GM21723 (cell line): ENCODE data around the gene TYRO3.

Experiments
- ATAC-seq: cut with Tn5 transposase; IDR thresholded peaks from one replicate; pipeline ENCODE4 v1.9.1; 2021; ENCODE audit warnings: mild to moderate bottlenecking, moderate library complexity; ENCODE audit not compliant: unreplicated experiment

Gene TYRO3

GRCh38 chr15:41603411-41603935, 44.5 kb downstream of the TYRO3 start:
- ATAC-seq, result no peak

- no peak for ATAC-seq
These were observed 45.2 kb downstream of the TYRO3 start for GRCh38 chr15:41603941-41604911.

- ATAC-seq, result no peak
These were observed 46.6 kb downstream of the TYRO3 start for GRCh38 chr15:41605566-41605965.

- no peak for ATAC-seq
These were observed 48.0 kb downstream of the TYRO3 start for GRCh38 chr15:41606997-41607396.

DNA sequence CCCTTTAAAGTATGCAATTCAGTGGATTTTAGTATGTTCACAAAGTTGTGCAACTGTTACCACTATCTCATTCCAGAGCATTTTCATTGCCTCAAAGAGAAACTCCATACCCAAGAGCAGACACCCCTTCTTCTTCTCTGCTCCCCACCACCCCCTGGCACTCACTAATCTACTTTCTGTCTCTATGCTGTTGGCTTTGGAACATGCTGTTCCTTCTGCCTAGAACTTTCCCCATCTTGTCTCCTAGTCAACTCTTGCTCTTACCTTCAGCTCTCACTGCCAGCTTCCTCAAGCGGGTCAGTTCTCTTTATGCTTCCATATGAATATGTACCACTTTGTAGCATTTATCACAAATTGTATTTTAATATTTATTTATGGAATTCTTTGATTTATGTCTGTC, 50.1 kb downstream of the TYRO3 start:
- no peak for ATAC-seq

- no peak for ATAC-seq
These were observed 51.0 kb downstream of the TYRO3 start for GRCh38 chr15:41610048-41610447.

- ATAC-seq, result no peak
These were observed 61.7 kb downstream of the TYRO3 start for GRCh38 chr15:41620536-41621199.

DNA sequence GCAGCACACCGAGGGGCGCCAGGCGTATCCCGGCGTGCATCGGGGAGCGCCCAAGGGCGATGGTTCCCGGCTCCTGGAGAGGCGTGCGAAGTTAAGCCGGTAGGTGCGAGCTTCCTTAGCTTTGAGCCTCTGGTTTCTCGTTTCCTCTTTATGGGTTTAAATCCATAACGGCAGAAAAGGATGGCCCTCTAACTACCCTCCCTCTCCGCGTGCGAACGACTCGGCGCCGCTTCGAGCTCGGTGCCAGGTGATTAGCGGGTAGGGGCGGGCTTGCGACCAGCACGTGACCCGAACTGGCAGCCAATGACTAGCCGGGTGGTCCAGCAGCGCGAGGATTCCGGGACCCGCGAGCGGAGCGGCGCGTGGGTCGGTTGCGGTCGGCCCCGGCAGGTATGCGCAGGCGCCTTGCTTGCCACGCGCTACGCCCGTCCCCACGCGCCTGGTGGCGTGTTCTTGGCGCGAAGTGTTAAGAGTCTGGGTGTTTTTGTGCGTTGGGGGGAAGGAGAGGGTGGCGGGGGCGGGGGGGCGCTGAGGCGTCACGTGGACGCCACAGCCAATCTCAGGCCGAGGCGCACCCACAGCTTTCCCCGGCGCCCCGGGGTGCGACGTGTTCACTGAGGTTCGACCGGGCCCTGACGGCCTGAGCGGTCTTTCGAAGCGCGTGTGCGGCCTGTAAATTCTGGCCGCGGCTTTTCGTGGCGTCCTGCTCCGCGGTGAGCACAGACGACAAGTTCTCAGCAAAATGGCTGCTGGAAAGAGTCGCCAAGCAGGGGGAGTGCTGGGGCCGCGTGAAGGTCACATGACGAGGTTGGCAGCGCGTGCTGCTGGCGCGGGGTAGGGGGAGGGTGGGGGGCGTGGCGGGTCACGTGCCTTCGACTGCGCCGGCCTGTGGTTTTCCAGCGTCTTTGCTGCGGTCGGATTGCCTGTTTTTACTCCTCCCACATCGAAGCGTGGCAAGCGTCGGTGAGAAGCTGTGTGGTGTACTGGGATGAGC, 62.5 kb downstream of the TYRO3 start:
- no peak for ATAC-seq

DNA sequence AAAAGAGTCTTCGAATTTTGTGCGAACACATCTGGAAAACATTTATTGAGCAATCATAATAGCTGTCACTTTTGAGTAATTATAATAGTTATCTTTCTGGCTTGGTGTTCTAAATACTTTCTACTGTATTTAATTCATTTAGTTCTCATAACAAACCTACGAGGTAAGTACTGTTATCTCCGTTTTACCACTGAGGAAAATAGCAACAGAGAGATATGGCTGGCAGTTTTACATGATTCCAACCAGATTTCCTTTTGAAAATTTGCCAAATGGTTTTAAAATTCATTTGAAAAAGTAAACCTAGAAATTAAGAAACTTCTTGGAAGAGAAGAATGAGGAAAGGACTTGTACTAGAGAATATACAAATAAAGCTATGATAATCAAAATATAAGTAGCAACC, 63.9 kb downstream of the TYRO3 start:
- ATAC-seq, result no peak

DNA sequence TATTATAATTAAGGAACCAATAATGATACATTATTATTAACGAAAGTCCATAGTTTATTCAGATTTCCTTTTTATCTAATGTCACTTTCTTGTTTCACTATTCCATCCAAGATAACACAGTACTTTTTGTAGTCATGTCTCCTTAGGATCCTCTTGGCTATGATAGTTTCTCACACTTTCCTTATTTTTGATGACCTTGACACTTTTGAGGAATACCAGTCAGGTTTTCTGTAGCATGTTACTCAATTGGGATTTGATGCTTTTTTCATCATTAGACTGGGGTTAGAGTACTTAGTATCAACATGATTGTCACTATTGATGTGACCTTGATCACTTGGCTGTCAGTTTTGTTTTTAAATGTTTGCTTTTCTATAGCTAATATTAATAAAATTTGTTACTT, 68.2 kb downstream of the TYRO3 start:
- no peak for ATAC-seq

- no peak for ATAC-seq
These were observed 70.5 kb downstream of the TYRO3 start for GRCh38 chr15:41629463-41629862.

GRCh38 chr15:41629883-41630282, 70.9 kb downstream of the TYRO3 start:
- no peak for ATAC-seq

- ATAC-seq, result no peak
These were observed 71.7 kb downstream of the TYRO3 start for GRCh38 chr15:41630616-41631217.

DNA sequence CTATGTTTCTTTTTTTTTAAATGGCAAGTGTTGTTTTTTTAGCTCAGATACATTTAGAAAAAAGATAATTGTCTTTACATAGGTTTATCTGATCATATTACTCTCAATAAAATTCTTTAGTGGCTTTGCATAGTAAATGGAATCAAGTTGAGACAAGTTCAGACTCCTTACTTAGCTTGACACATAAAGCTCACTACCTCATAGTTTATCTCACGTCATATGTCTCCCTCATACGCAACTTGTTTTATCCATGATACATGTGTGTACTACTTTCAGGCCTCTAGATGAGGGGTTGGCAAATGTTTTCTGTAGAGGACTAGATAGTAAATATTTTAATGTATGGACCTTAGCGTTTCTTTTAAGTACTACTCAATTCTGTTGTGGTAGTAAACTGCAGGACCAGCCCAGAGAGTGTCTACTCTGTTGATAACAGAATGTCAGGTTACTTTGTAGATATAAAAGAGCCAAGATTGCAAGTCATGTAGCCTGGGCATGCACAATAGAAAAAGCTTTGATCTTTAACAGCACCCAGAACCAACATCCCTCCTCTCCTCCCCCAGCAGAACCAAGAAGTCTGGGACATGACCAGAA, 73.0 kb downstream of the TYRO3 start:
- ATAC-seq, result no peak
